Lung (tissue), 12 donors: ENCODE results near the gene ISL1. TPM values are rescaled to one million over a fixed set of nuclear protein-coding genes. Genes with fewer than 3 reads are reported as not detected.

ENCODE experiments used
- ATAC-seq: fragments of 200-7000 bp; cut with Tn5 transposase; one replicate; pipeline ENCODE4 v1.9.1; 2020; ENCODE audit warnings: moderate number of reproducible peaks; ENCODE audit not compliant: insufficient read depth, low FRiP score
- DNase-seq, 3 donors: peaks; one replicate each; pipeline ENCODE4 v3.0.0-alpha.2; 2013 to 2017
- H3K27ac ChIP-seq, 2 donors: one replicate each; pipeline ENCODE4 v1.5.1; 2013; ENCODE audit warnings: mild to moderate bottlenecking in 2 of 2, moderate library complexity in 2 of 2, control low read depth in 1 of 2, inconsistent platforms in 1 of 2, low read depth in 1 of 2, low read length in 1 of 2
- H3K27me3 ChIP-seq, 3 donors: one replicate each; pipeline ENCODE4 v1.5.1; 2013; ENCODE audit warnings: low read length in 2 of 3; ENCODE audit not compliant: control insufficient read depth in 3 of 3, insufficient read depth in 3 of 3
- H3K36me3 ChIP-seq, 4 donors: one replicate each; pipeline ENCODE4 v1.5.1; 2013; ENCODE audit warnings: low read length in 4 of 4, mild to moderate bottlenecking in 1 of 4, moderate library complexity in 1 of 4; ENCODE audit not compliant: control insufficient read depth in 4 of 4, insufficient read depth in 4 of 4
- H3K4me1 ChIP-seq, 5 donors: one replicate each; pipeline ENCODE4 v1.5.1; 2013; ENCODE audit warnings: low read length in 5 of 5, mild to moderate bottlenecking in 2 of 5, moderate library complexity in 1 of 5; ENCODE audit not compliant: control insufficient read depth in 5 of 5, insufficient read depth in 5 of 5
- H3K4me3 ChIP-seq: one replicate; pipeline ENCODE4 v1.5.1; 2013; ENCODE audit warnings: mild to moderate bottlenecking, control low read depth, moderate library complexity
- H3K9ac ChIP-seq, 2 donors: one replicate each; pipeline ENCODE4 v1.5.1; 2013; ENCODE audit warnings: low read length in 2 of 2, control low read depth in 1 of 2; ENCODE audit not compliant: insufficient read depth in 1 of 2
- H3K9me3 ChIP-seq, 4 donors: one replicate each; pipeline ENCODE4 v1.5.1; 2013; ENCODE audit warnings: low read length in 3 of 4, mild to moderate bottlenecking in 1 of 4, moderate library complexity in 1 of 4; ENCODE audit not compliant: control insufficient read depth in 4 of 4, insufficient read depth in 3 of 4
- CTCF ChIP-seq: IDR thresholded peaks from 2 replicates; pipeline ENCODE4 v1.5.1; 2012; ENCODE audit warnings: mild to moderate bottlenecking; ENCODE audit errors: control extremely low read depth, extremely low read depth
- WGBS, 2 donors: extraction: QIAGEN DNeasy Blood & Tissue Kit; methylation state at CpG; one replicate each; pipeline ENCODE4 v1.1.7; 2013; 5-methylcytosine and 5-hydroxymethylcytosine counted together
- polyA plus RNA-seq, 2 donors: library from polyadenylated mRNA; stranded (reverse); fragments of 200-250 nt; gene quantifications; one replicate each; pipeline ENCODE4 v1.2.1, GENCODE V29; 2013
- total RNA-seq, 2 donors: library from RNA; depleted of rRNA in 1 of 2; stranded (reverse); fragments of >200 nt in 1 of 2; gene quantifications; one replicate each; pipeline ENCODE4 v1.2.1, GENCODE V29; 2014 to 2021
- donor health status: control.
- donor health status: control.
- donor health status: Bipolar disorder and iron deficiency.
- donor health status: healthy.
- donor health status: DM: yes; HTN: yes; CAD: no.

Gene ISL1
- total and polyA plus RNA-seq, 4 donors: 0.06 to 0.51 (median 0.17) TPM; not detected in 1

- H3K9ac ChIP-seq: no peak overlapping the region
- TF ChIP-seq CTCF: no peak
- H3K4me3 ChIP-seq: no peak overlapping the region
- peaks cover 0 to 16% (median 0%) of the 10 kb centered on the region in 4 donors for H3K9me3 ChIP-seq
- peaks cover 14 to 99% (median 89%) of the 10 kb centered on the region in 3 donors for H3K27me3 ChIP-seq
- no peak for DNase-seq
- 24 to 32% methylated on average over 10 of the region's 10 CpGs for WGBS, 2 donors
- H3K27ac ChIP-seq: no peak overlapping the region
- H3K36me3 ChIP-seq: no peaks in the 10 kb centered on the region
- no peak for ATAC-seq
- H3K4me1 ChIP-seq: peaks cover 0 to 10% (median 0%) of the 10 kb centered on the region in 5 donors
These were observed 12.6 kb downstream of the ISL1 start for GRCh38 chr5:51395666-51396356.

GRCh38 chr5:51396797-51397196, 13.5 kb downstream of the ISL1 start:
- no peak for TF ChIP-seq CTCF
- Histone ChIP-seq H3K9me3 (peaks cover 0 to 13% (median 0%) of the 10 kb centered on the region in 4 donors), H3K9ac (no peak overlapping the region), H3K27me3 (peaks cover 4 to 95% (median 88%) of the 10 kb centered on the region in 3 donors), H3K36me3 (no peaks in the 10 kb centered on the region), H3K4me1 (peaks cover 0 to 10% (median 0%) of the 10 kb centered on the region in 5 donors), H3K4me3 (no peak overlapping the region), H3K27ac (no peak overlapping the region)
- DNase-seq: no peak
- WGBS, 2 donors: 26 to 29% methylated on average over 4 of the region's 4 CpGs
- ATAC-seq: no peak

GRCh38 chr5:51397996-51398395, 14.7 kb downstream of the ISL1 start:
- Histone ChIP-seq H3K27ac (no peak overlapping the region), H3K4me3 (no peak overlapping the region), H3K4me1 (peaks cover 0 to 10% (median 0%) of the 10 kb centered on the region in 5 donors), H3K36me3 (no peaks in the 10 kb centered on the region), H3K9ac (no peak overlapping the region), H3K27me3 (peaks cover 4 to 91% (median 86%) of the 10 kb centered on the region in 3 donors), H3K9me3 (peaks cover 0 to 13% (median 0%) of the 10 kb centered on the region in 4 donors)
- 3 to 5% methylated on average over 7 of the region's 7 CpGs for WGBS, 2 donors
- ATAC-seq (no peak), DNase-seq (no peak)
- TF ChIP-seq CTCF: no peak
